HG03196 (cell line): ENCODE measurements around the gene KCNH6.

ENCODE experiments used
- ATAC-seq: cut with Tn5 transposase; IDR thresholded peaks from one replicate; pipeline ENCODE4 v1.9.1; 2021; ENCODE audit not compliant: unreplicated experiment

Gene KCNH6

DNA sequence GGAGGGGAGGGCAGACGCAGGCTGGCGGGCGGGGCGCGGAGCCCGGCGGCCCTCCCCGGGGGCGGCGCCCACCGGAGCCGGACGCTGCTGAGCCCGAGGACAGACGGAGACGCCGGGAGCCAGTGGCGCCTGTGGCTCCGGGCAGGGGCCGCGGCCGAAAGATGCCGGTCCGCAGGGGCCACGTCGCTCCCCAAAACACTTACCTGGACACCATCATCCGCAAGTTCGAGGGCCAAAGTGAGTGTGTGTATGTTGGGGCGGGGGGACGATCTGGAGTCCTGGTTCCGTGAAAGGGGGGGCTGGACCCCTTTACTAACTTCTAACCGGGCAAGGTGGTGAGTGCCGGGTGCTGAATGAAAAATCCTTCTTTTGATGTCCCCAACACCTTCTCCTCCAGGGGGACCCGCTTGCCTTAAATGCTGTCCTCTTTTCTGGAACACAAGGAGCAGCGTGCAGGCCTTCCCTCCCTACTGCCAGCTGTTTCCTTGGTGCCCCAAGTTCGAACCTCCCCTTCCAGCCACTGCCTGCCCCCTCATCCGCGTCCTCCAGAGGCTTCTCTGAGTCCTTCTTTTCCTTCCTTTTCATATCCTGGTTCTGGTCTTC, at the start of gene KCNH6:
TSS of gene KCNH6 (plus strand) at position 106 of the 603 bp plus-strand sequence. CDS start at position 162, 56 bp downstream.
- no peak for ATAC-seq

GRCh38 chr17:63474174-63474573, 49.0 kb upstream of the KCNH6 start:
- no peak for ATAC-seq

- ATAC-seq: no peak
Observed at GRCh38 chr17:63474586-63475460, 48.3 kb upstream of the KCNH6 start.

DNA sequence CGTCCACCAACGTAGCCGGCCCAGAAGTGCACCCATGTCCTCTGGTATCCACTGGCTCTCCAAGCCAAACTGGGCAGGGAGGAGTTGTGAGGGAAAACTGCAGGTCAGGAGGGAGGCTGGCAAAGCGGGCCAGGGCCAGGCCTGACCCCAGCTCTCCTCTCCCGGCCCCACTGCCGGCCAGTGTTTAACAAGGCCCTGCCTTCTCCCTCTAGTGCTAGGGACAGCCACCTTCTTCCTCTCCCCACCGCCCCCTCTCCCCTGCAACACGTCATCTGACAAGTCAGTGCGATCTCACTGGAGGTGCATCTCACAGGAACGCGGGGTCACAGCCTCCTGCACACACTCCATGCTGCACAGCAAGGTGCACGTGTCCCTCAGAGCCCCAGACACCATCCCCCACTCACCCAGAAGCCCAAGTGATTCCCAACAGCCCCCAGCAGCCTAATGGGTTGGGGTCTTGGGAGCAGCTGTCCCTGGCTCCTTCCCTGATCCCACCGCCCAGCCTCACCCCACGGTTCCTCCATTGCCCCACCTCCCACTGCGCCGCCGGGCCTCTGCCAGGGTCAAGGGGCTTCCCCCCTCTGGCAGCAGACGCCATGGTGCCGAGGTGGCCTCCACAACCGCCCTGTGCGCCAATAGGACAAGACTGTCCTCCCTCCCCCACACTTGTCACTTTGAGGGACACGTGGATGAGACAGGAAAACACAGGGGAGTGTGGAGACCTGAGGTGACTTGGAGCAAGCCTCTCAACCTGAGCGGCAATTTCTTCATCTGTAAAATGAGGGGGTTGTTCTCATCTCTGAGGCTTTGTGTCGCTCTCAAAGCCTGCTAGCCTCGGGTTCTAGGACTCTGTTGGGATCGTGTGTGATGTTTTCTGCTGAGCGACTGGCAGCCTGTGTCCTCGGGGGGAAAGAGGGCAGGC, 47.4 kb upstream of the KCNH6 start:
- no peak for ATAC-seq

DNA sequence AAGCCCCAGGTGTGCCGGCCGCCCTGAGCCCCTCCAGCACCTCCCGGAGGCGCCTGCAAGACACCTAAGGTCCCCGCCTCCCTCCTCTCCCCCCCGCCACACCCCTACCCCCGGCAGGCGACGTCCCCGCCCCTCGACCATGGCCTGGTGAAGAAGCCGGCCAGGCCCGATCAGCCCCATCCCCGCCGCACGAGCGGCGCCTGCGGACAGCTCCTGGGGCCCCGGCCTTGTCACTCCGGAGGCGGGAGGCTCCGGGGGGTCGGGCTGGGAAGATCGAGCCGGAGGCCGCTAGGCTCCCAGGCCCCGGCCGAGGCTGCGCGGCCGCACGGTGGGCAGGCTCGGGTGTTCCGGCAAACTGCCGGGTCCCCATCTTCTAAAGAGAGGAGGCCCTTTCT, 46.7 kb upstream of the KCNH6 start:
- ATAC-seq: no peak

DNA sequence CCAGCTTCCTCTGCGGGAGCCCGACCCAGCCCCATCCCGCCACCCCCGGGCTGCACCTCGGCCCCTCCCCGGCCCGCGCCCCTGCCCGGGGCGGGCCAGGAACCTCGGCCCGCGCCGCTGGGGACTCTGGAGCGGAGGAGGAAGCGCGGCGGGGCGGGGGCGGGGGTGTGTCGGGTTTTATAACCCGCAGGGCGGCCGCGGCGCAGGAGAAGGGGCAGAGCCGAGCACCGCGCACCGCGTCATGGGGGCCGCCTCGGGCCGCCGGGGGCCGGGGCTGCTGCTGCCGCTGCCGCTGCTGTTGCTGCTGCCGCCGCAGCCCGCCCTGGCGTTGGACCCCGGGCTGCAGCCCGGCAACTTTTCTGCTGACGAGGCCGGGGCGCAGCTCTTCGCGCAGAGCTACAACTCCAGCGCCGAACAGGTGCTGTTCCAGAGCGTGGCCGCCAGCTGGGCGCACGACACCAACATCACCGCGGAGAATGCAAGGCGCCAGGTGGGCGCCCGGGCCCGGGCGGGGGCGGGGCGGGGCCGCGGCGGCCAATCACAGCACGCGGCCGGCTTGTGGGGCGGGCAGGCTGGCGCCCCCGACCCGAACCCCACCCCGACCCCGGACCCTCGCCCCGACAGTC, 46.2 kb upstream of the KCNH6 start, which contains the start of gene ACE:
TSS of gene ACE (plus strand) at position 208 of the 626 bp plus-strand sequence. CDS start at position 242, 34 bp downstream.
- ATAC-seq: no peak

- no peak for ATAC-seq
Observed at GRCh38 chr17:63477480-63478440, 45.4 kb upstream of the KCNH6 start.

- ATAC-seq: no peak
Observed at GRCh38 chr17:63478814-63479494, 44.2 kb upstream of the KCNH6 start.

DNA sequence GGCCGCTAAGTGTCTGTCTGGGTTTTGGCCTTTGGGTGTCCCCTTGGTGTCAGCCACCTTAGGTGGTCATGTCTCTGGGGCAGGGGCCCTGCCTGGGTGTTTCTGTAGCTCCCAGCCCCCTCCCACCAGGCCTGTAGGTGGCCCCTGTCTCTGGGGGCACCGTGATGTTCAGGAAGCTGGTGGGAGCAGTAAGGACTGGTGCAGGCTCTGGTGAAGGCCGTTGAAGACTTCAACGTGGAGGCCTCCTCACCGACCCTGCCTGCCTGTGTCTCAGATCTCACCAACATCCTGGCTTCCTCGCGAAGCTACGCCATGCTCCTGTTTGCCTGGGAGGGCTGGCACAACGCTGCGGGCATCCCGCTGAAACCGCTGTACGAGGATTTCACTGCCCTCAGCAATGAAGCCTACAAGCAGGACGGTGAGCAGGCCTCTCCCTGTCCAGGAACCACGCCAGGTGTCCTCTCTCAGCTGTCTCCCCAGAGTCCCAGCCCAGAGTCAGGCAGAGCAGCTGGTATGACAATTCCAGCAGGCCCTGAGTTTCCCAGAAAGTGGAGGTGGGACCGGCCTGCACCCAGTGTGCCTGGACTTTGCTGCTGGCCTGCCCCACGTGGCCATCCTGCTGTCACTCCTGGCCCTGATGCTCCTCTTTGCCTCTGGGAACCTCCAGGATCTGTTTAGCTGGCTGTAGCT, 43.5 kb upstream of the KCNH6 start:
- no peak for ATAC-seq

GRCh38 chr17:63480192-63480784, 42.9 kb upstream of the KCNH6 start:
- ATAC-seq: no peak

DNA sequence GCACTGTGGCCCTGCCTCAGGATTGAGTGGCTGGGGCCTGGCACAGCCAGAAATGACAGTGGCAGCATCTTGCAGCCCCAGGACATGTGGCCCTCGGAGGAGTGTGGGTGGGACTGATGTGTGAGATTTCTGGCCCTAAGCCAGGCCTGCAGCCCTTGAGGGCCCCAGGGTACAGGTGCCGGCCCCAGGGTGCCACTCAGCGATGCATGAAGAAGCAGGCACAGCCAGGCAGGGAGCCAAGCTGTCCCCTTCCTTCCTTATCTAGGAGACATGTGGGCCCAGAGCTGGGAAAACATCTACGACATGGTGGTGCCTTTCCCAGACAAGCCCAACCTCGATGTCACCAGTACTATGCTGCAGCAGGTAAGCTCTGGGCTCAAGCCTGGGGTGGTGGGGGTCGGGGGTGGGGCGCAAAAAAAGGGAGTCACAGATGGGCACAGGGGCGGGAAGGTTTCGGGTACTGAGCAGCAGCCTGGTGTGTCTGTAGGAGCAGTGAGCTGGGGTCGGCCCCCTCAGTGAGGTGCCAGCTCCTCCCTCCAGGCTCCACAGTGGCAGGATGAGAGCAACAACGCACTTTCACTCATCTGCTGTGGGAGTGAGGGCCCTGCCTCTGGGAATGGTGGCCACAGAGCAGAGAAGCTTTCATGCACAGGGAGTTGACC, 42.2 kb upstream of the KCNH6 start:
- ATAC-seq: no peak

DNA sequence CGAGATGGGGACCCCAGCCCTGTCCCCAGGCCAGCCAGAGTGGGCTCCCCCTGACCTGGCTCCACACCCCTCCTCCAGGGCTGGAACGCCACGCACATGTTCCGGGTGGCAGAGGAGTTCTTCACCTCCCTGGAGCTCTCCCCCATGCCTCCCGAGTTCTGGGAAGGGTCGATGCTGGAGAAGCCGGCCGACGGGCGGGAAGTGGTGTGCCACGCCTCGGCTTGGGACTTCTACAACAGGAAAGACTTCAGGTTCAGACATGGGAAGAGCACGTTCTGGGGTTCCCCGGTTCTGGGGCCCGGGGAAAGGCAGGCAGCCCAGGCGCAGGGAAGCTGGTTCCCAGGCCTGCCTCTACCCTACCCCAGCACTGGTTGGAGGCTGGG, 41.7 kb upstream of the KCNH6 start:
- ATAC-seq: no peak

GRCh38 chr17:63482509-63482908, 40.6 kb upstream of the KCNH6 start:
- ATAC-seq: no peak

- ATAC-seq: no peak
Observed at GRCh38 chr17:63483038-63483437, 40.1 kb upstream of the KCNH6 start.

- ATAC-seq: no peak
Observed at GRCh38 chr17:63483655-63484575, 39.2 kb upstream of the KCNH6 start.

GRCh38 chr17:63486317-63487013, 36.7 kb upstream of the KCNH6 start:
- no peak for ATAC-seq
